HG02798 (cell line): Measurements from ENCODE around the gene LMNB1.

Experiments
- ATAC-seq: cut with Tn5 transposase; IDR thresholded peaks from one replicate; pipeline ENCODE4 v1.9.1; 2021; ENCODE audit warnings: mild to moderate bottlenecking; ENCODE audit not compliant: unreplicated experiment, poor library complexity

LMNB1 gene

DNA sequence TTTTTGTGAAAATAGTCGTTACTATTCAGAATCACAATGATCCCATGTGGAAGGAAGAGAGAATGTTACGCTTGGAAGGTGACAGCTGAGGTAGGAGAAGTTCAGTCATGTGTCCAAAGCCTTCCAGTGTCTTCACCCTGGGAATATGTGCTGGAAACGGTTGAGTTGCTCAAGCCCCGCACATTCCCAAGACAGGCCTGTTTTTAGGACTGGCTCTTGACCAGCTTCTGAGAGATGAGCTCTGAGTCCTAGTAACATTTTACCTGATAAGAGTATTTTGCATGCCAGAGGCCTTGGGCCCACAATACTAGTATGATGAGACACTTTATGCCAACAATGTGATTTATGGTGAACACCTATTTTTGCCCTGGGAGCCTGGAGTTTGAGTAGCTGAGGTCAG is 101.7 kb downstream of the LMNB1 start:
- ATAC-seq, result no peak

GRCh38 chr5:126881821-126882600 is 105.1 kb downstream of the LMNB1 start:
- no peak for ATAC-seq

DNA sequence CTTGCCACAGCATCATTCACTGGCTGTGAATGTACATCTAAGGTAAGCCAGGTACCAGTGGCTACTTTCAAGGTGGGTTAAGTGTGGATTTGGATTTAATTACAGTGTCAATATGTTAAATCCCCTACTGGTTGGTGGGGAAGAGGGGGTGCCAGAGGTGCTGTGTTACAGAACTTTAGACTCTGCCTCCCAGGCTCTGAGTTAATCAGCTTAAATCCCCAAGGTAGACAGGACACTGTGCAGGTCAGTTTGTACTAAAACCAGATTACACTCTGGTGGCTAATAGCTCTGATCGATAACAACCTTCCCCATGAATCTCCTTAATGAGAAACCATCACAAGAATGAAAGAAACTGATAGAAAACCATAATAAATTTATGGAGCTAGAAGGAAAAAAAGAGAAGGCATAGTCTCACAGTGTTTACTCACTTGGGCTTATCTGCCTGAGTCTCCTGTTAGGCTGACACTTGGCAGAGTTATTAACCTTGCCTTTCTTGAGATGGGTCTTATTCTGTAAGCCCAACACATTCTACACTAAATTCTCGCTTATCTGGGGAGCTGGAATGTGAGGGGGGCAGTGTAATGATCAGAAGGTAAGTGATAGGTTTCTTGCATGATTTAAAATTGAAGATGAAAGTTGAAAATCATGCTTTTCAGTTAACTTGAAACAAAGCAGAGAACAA is 106.8 kb downstream of the LMNB1 start:
- ATAC-seq, result no peak

DNA sequence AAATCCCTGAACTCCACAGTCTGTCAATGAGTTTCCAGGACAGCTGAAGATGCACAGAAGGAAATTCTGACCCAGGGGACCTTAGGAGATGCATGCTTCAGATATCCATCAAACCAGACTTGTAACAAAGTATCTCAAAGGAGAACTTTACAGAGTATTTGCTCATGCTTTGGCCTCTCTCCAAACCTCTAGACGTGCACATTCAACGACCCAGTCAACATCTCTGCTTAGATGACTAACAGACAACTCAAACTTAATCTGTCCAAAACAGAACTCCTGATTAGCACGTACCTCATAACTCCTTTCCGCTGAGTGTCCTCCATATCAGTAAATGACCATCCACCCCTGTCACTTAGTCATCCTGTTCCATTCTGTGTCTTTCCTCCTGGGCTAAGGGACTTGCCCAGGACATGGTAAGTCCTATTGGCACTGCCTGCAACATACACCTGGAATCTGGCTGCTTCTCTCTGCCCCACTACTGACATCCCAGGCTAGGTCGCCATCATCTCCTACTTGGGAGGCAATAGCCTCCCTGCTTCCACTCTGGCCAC is 107.4 kb downstream of the LMNB1 start:
- ATAC-seq, result no peak
